ENCODE measurements around the gene CLPTM1L.

DNA sequence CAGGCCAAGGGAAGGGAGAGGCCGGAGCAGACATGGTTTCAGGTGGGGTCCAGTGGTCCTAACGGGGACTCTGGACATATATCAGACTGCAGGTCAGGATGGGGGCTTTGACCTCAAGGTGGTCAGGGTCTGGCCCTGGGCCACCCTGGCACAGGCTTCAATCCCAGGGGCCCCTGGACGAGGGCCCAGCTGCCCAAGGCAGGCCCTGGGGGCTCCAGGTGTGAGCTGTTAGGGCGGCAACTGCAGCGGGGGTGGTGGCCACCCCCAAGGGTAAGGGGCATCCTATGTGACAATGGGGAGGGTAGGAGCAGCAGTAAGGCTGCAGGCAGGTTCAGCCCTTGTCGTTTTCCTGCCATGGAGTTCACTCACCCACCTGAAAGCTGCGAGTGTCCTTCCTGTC lies 45.4 kb upstream of the CLPTM1L start:
- no peak for TF ChIP-seq POLR2A (IDR thresholded peaks at IDR 0.05)
- TF ChIP-seq, protein P1, sequence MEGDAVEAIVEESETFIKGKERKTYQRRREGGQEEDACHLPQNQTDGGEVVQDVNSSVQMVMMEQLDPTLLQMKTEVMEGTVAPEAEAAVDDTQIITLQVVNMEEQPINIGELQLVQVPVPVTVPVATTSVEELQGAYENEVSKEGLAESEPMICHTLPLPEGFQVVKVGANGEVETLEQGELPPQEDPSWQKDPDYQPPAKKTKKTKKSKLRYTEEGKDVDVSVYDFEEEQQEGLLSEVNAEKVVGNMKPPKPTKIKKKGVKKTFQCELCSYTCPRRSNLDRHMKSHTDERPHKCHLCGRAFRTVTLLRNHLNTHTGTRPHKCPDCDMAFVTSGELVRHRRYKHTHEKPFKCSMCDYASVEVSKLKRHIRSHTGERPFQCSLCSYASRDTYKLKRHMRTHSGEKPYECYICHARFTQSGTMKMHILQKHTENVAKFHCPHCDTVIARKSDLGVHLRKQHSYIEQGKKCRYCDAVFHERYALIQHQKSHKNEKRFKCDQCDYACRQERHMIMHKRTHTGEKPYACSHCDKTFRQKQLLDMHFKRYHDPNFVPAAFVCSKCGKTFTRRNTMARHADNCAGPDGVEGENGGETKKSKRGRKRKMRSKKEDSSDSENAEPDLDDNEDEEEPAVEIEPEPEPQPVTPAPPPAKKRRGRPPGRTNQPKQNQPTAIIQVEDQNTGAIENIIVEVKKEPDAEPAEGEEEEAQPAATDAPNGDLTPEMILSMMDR (IDR thresholded peaks at IDR 0.05) = no peak

All from stomach (tissue), 4 donors.